ENCODE measurements around the gene ACSF2.
A peak's percentile ranks its signal among the peaks of the same experiment; 100 is the strongest.
"Not testable (repeated sequence)": the region's sequence is repeated elsewhere in the genome, so short reads cannot be mapped to it uniquely, and the experiment has no call there.

Gene ACSF2

GRCh38 chr17:50405351-50405750 is 20.7 kb upstream of the ACSF2 start:
- DNase-seq (ENCODE audit: insufficient read length, low spot score); FAIRE-seq: not testable (repeated sequence)

GRCh38 chr17:50406578-50406977 is 19.4 kb upstream of the ACSF2 start:
- no peak for FAIRE-seq

GRCh38 chr17:50407921-50408320 is 18.1 kb upstream of the ACSF2 start:
- FAIRE-seq: no peak
- no peak for DNase-seq (ENCODE audit: insufficient read length, low spot score)

More at GRCh38 chr17:50406578-50406977, 19.4 kb upstream of the ACSF2 start:
- DNase-seq (ENCODE audit: insufficient read length, low spot score): no peak

- no peak for FAIRE-seq
- DNase-seq (ENCODE audit: insufficient read length, low spot score): no peak
These were observed 13.8 kb upstream of the ACSF2 start for GRCh38 chr17:50412188-50412732.

GRCh38 chr17:50414808-50415207 is 11.2 kb upstream of the ACSF2 start:
- FAIRE-seq: no peak
- no peak for DNase-seq (ENCODE audit: insufficient read length, low spot score)

GRCh38 chr17:50419577-50419976 is 6.4 kb upstream of the ACSF2 start:
- FAIRE-seq; DNase-seq (ENCODE audit: insufficient read length, low spot score): not testable (repeated sequence)

GRCh38 chr17:50420419-50421112 is 5.5 kb upstream of the ACSF2 start:
- no peak for FAIRE-seq
- no peak for DNase-seq (ENCODE audit: insufficient read length, low spot score)

- FAIRE-seq (peak; percentile 70), DNase-seq (ENCODE audit: insufficient read length, low spot score) (no peak)
These were observed 4.5 kb upstream of the ACSF2 start for GRCh38 chr17:50421308-50422051.

GRCh38 chr17:50422738-50423137 is 3.3 kb upstream of the ACSF2 start:
- DNase-seq (ENCODE audit: insufficient read length, low spot score) (no peak), FAIRE-seq (no peak)

- DNase-seq (ENCODE audit: insufficient read length, low spot score) (no peak), FAIRE-seq (no peak)
These were observed 2.4 kb upstream of the ACSF2 start for GRCh38 chr17:50423553-50424159.

GRCh38 chr17:50424246-50424995 is 1.6 kb upstream of the ACSF2 start:
- DNase-seq (ENCODE audit: insufficient read length, low spot score) (no peak), FAIRE-seq (no peak)

- no peak for DNase-seq (ENCODE audit: insufficient read length, low spot score)
- no peak for FAIRE-seq
These were observed 879 bp upstream of the ACSF2 start for GRCh38 chr17:50424996-50425681.

GRCh38 chr17:50426472-50426782 is 409 bp downstream of the ACSF2 start:
- DNase-seq (ENCODE audit: insufficient read length, low spot score) (no peak), FAIRE-seq (peak; percentile 26)

GRCh38 chr17:50426814-50427787 is 1.1 kb downstream of the ACSF2 start:
- peak; percentile 74 for FAIRE-seq
- DNase-seq (ENCODE audit: insufficient read length, low spot score): peak; percentile 55

- DNase-seq (ENCODE audit: insufficient read length, low spot score); FAIRE-seq: not testable (repeated sequence)
These were observed 2.1 kb downstream of the ACSF2 start for GRCh38 chr17:50428126-50428525.

- DNase-seq (ENCODE audit: insufficient read length, low spot score) (no peak), FAIRE-seq (no peak)
These were observed 2.9 kb downstream of the ACSF2 start for GRCh38 chr17:50428831-50429424.

- DNase-seq (ENCODE audit: insufficient read length, low spot score) (no peak), FAIRE-seq (no peak)
These were observed 3.8 kb downstream of the ACSF2 start for GRCh38 chr17:50429793-50430192.

GRCh38 chr17:50430821-50431618 is 5.0 kb downstream of the ACSF2 start:
- DNase-seq (ENCODE audit: insufficient read length, low spot score) (no peak), FAIRE-seq (no peak)

All from GM19239 (cell line).